ENCODE data around the gene AGAP1. TPM values are rescaled to one million over a fixed set of nuclear protein-coding genes. Genes with fewer than 3 reads are reported as not detected.

Gene AGAP1
- total RNA-seq, 2 donors from 2014 or later = 16.1 to 40.1 TPM

DNA sequence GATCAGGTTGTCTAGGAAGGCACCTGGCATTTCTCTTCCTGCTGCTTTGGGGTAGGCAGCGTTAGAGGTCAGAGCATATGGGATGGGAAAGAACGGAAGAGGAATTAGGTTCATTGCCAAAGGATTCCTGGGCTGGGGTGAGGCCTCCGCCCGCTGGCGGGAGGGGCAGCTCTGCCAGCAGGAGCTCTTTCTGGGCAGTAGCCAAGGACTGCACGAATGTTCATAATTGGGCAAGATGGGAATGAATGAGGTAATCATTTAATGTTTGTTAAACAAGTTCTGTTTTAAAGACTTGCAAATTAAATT lies 253.9 kb downstream of the AGAP1 start:
- no peak overlapping the region for H3K27ac ChIP-seq
- no peak overlapping the region for H3K4me3 ChIP-seq
- TF ChIP-seq POLR2AphosphoS5 (IDR thresholded peaks at IDR 0.05) = no peak
- TF ChIP-seq, protein P1, sequence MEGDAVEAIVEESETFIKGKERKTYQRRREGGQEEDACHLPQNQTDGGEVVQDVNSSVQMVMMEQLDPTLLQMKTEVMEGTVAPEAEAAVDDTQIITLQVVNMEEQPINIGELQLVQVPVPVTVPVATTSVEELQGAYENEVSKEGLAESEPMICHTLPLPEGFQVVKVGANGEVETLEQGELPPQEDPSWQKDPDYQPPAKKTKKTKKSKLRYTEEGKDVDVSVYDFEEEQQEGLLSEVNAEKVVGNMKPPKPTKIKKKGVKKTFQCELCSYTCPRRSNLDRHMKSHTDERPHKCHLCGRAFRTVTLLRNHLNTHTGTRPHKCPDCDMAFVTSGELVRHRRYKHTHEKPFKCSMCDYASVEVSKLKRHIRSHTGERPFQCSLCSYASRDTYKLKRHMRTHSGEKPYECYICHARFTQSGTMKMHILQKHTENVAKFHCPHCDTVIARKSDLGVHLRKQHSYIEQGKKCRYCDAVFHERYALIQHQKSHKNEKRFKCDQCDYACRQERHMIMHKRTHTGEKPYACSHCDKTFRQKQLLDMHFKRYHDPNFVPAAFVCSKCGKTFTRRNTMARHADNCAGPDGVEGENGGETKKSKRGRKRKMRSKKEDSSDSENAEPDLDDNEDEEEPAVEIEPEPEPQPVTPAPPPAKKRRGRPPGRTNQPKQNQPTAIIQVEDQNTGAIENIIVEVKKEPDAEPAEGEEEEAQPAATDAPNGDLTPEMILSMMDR (IDR thresholded peaks at IDR 0.05) = peak in 1 of 4 experiments; percentile 5
- intact Hi-C loops (cut with DNase I) = loop anchor here (2.0 kb wide), 2 partner anchors 153 to 611 kb away; no protein-coding TSS in a partner anchor
- no peaks in the 10 kb centered on the region for H3K36me3 ChIP-seq
- 37% methylated on average over 6 of the region's 6 CpGs for WGBS
- no peaks in the 10 kb centered on the region for H3K4me1 ChIP-seq (replicated peaks)
- H3K9me3 ChIP-seq = no peaks in the 10 kb centered on the region
- DNase-seq (ENCODE audit: low spot score) = peak; percentile 51
- no peaks in the 10 kb centered on the region for H3K27me3 ChIP-seq (replicated peaks; ENCODE audit: insufficient read depth)

DNA sequence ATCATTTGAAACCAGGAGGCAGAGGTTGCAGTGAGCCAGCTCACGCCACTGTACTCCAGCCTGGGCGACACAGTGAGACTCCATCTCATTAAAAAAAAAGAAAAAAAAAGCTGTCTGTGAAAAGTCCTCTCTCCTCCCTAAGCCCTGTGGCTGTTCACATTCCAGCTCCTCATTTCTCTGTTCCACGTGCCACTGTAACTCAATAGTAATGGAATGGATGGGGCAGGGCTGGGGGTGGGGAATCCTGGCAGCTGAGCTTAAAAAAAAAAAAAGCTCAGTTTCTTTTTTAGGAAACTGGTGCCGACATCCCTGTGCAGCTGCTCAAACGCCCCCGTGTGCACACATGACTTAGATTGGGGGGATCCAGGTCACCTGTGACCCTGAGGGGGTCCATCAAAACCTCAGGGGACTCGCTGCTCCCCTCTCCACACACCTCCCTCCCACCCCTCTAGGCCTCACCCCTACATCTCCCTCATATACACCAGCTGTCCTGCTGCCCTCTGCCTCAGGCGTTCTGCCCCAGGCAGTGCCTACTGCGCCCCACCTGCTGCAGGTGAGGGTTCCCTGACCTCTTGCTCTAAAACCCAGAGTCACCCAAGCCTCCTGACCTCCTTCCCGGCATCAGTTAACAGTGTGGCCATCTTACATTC lies 255.4 kb downstream of the AGAP1 start:
- TF ChIP-seq, protein P1 (IDR thresholded peaks at IDR 0.05) = no peak
- TF ChIP-seq POLR2A (IDR thresholded peaks at IDR 0.05) = no peak
- no peak for TF ChIP-seq POLR2AphosphoS5 (IDR thresholded peaks at IDR 0.05)
- H3K9me3 ChIP-seq = no peaks in the 10 kb centered on the region
- no peaks in the 10 kb centered on the region for H3K36me3 ChIP-seq
- intact Hi-C loops (cut with DNase I) = no loop called here
- H3K27ac ChIP-seq = no peak overlapping the region
- 66% methylated on average over 10 of the region's 10 CpGs for WGBS
- DNase-seq (ENCODE audit: low spot score) = no peak
- no peak overlapping the region for H3K4me3 ChIP-seq
- no peaks in the 10 kb centered on the region for H3K27me3 ChIP-seq (replicated peaks; ENCODE audit: insufficient read depth)
- H3K4me1 ChIP-seq (replicated peaks) = no peaks in the 10 kb centered on the region

DNA sequence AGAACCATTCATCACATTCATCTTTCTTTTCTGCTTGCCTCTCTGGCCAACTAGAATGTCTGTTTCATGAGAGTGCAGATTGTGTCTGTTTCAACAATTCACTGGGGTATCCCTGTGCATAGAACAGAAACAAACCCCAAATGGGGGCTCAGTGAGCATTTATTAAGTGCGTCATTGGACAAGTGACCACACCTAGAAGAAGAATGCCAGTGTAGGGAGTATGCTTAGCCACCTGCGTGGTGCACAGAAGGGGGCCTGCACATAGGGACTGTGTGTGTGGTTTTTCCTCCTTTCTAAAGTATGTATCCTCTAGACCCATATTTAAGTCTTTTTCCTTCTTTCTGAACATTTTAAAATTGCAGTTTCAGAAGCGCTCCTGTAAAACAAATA lies 255.9 kb downstream of the AGAP1 start:
- intact Hi-C loops (cut with DNase I) = no loop called here
- 94% methylated on average over 3 of the region's 3 CpGs for WGBS
- Histone ChIP-seq H3K4me1 (replicated peaks) (no peaks in the 10 kb centered on the region), H3K9me3 (no peaks in the 10 kb centered on the region), H3K27me3 (replicated peaks; ENCODE audit: insufficient read depth) (no peaks in the 10 kb centered on the region), H3K27ac (no peak overlapping the region), H3K36me3 (no peaks in the 10 kb centered on the region), H3K4me3 (no peak overlapping the region)
- DNase-seq (ENCODE audit: low spot score) = no peak
- TF ChIP-seq POLR2A (IDR thresholded peaks at IDR 0.05) = no peak

DNA sequence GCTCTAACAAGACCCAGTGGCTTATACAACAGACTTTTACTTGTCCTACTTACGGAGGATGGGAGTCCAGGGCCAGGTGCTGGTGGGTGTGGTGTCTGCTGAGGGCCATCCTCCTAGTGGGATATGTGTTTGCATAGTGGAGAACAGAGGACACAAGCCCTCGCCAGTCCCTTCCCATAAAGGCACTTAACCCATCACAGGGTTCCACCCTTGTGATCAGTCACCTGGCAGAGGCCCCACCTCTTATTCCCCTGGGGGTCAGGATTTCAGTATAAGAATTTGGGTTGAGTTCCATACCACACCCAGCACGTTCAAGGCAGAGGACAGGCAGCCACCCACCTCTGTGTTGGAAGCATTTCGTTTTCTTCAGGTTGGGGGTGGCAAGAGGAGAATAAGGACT lies 259.0 kb downstream of the AGAP1 start:
- Histone ChIP-seq H3K4me3 (no peak overlapping the region), H3K27ac (no peak overlapping the region), H3K9me3 (no peaks in the 10 kb centered on the region), H3K4me1 (replicated peaks) (no peaks in the 10 kb centered on the region), H3K27me3 (replicated peaks; ENCODE audit: insufficient read depth) (no peaks in the 10 kb centered on the region), H3K36me3 (no peaks in the 10 kb centered on the region)
- intact Hi-C loops (cut with DNase I) = no loop called here
- TF ChIP-seq, protein P1 (IDR thresholded peaks at IDR 0.05) = no peak
- no peak for TF ChIP-seq POLR2AphosphoS5 (IDR thresholded peaks at IDR 0.05)
- TF ChIP-seq POLR2A (IDR thresholded peaks at IDR 0.05) = no peak
- WGBS = 88% methylated on average over 4 of the region's 4 CpGs
- DNase-seq (ENCODE audit: low spot score) = no peak

DNA sequence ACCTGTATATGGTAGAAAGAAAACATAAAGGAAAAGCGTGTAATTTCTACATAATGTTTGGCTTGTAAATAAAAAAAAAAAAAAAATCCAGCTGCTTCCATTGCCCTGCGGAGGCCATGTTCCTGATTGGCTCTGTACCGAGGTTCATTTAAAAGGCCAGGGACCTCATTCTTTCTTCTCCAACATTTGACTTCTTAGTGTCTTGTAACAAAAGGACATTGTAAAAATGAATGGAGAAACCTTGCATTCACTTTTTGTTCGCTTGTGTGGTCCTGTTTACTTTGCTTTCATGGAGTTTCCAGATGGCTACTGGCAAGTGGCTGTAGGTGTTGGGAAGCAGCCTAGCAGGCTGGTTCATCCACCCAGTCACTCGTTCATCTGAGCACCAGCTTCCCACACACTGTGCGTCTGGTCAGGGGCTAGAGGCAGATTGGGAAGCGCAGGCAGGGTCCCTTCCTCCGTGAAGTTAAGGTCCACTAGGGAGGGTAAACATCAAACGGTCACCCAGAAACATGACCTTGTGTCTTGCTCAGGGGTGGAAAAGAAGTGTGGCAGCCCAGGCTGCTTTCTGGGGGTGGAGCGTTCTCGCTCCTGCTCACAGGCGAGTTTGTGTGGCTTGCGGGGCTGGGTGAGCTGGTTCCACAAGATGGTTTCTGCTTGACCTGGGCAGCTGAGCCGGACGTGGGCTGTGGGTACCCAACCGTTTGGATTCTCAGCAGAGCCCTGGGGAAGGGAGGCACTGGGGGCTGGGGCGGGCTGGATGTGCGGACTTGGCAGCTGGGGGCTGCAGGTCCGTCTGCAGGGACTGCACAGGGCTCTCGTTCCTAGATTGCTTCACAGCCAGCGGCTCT lies 260.7 kb downstream of the AGAP1 start:
- Histone ChIP-seq H3K4me3 (no peak overlapping the region), H3K36me3 (no peaks in the 10 kb centered on the region), H3K9me3 (no peaks in the 10 kb centered on the region), H3K27ac (no peak overlapping the region), H3K4me1 (replicated peaks) (no peaks in the 10 kb centered on the region), H3K27me3 (replicated peaks; ENCODE audit: insufficient read depth) (no peaks in the 10 kb centered on the region)
- TF ChIP-seq POLR2A (IDR thresholded peaks at IDR 0.05) = no peak
- TF ChIP-seq, protein P1 (IDR thresholded peaks at IDR 0.05) = no peak
- TF ChIP-seq POLR2AphosphoS5 (IDR thresholded peaks at IDR 0.05) = no peak
- 57% methylated on average over 21 of the region's 21 CpGs for WGBS
- peak; percentile 31 for DNase-seq (ENCODE audit: low spot score)
- intact Hi-C loops (cut with DNase I) = no loop called here
